ENCODE results near the gene SSH2.
A peak's percentile ranks its signal among the peaks of the same experiment; 100 is the strongest.

Gene SSH2

DNA sequence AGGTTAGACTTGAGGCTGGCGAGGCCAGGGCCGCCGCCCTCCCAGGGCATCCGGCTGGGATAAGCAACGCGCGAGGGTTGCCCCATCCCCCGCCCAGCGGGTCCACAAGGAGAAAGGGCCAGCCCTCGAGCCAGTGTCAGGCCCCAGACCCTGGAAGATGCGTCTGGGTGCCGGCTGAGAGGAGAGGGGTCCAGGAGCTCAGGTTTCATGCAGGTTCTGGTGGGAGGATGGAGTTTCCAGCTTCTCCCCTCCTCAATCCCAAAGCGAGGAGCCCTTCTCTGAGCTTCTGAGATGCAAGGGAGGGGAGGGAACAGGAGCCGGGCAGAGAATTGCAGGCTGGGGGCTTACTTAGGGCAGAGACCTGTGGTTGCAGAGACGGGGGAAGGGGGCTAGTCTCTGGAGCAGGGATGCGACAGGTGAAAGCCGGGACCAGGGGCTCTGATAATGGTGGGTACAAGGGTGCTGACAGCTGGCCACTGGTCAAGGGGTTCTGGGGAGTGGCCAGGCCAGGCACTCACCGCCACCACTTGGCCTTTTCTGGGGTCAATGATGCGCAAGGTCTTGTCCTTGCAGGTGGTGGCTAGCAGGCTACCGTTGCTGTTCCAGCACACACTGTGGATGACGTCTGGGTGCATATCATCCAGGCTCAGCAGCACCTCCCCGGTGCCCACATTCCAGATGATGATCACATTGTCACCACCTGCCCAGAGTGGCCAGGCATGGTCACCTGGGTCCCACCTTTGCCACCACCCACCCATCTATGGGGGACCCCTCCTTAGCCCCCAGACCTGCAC, 311.6 kb downstream of the SSH2 start:
- DNase-seq, result no peak
- Histone ChIP-seq H3K27ac (no peak overlapping the region), H3K36me3 (no peaks in the 10 kb centered on the region; the same call in 1 of the 2 replicates), H3K9me3 (ENCODE audit: severe bottlenecking) (no peaks in the 10 kb centered on the region), H3K27me3 (ENCODE audit: insufficient read depth, low read depth, severe bottlenecking) (peaks cover 6% of the 10 kb centered on the region), H3K4me3 (ENCODE audit: low read depth, low read length) (no peak overlapping the region)
- TF ChIP-seq, protein P1, sequence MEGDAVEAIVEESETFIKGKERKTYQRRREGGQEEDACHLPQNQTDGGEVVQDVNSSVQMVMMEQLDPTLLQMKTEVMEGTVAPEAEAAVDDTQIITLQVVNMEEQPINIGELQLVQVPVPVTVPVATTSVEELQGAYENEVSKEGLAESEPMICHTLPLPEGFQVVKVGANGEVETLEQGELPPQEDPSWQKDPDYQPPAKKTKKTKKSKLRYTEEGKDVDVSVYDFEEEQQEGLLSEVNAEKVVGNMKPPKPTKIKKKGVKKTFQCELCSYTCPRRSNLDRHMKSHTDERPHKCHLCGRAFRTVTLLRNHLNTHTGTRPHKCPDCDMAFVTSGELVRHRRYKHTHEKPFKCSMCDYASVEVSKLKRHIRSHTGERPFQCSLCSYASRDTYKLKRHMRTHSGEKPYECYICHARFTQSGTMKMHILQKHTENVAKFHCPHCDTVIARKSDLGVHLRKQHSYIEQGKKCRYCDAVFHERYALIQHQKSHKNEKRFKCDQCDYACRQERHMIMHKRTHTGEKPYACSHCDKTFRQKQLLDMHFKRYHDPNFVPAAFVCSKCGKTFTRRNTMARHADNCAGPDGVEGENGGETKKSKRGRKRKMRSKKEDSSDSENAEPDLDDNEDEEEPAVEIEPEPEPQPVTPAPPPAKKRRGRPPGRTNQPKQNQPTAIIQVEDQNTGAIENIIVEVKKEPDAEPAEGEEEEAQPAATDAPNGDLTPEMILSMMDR (IDR thresholded peaks at IDR 0.05; ENCODE audit: low read depth, low read length), result no peak

DNA sequence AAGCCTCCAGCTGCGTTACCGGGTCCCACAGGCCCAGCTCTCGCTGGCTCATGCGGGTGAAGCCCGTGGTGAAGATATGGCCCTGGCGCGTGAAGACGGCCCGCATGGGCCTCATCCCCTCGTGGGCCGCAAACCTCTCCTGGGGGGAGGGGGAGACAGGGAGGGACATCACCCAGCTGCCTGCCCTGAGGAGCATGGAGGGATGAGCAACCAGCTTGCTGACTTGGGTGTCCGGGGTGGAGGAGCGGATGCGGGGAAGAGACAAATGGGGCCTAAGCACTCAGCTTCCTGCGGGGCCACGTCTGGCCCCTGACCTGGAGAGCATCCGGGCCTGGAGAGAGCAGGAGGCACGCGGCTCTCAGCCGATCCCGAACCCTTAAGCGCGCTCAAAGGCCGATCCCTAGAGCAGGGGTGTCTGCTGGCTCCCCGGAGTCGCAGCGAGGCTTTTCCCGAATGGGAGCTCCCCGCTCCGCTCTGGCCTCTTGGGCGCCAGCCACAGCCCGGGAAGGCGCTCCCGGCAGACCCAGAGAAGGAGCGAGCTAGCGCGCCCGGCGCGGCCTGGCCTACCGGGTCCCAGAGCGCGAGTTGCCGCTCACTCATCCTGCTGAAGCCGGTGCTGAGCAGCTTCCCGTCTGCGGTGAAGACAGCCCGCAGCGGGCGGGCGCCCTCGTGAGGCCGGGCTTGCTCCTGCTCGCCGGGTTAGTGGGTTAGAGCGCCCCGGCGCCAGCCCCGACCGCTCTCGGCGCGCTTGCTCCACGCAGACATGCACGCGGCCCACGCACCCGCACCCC, 312.4 kb downstream of the SSH2 start:
- no peak for DNase-seq
- H3K36me3 ChIP-seq, result peaks cover 3% of the 10 kb centered on the region
- TF ChIP-seq, protein P1 (IDR thresholded peaks at IDR 0.05; ENCODE audit: low read depth, low read length), result no peak
- H3K4me3 ChIP-seq (ENCODE audit: low read depth, low read length), result no peak overlapping the region
- H3K27ac ChIP-seq, result no peak overlapping the region
- H3K27me3 ChIP-seq (ENCODE audit: insufficient read depth, low read depth, severe bottlenecking), result peaks cover 6% of the 10 kb centered on the region
- H3K9me3 ChIP-seq (ENCODE audit: severe bottlenecking), result no peaks in the 10 kb centered on the region

DNA sequence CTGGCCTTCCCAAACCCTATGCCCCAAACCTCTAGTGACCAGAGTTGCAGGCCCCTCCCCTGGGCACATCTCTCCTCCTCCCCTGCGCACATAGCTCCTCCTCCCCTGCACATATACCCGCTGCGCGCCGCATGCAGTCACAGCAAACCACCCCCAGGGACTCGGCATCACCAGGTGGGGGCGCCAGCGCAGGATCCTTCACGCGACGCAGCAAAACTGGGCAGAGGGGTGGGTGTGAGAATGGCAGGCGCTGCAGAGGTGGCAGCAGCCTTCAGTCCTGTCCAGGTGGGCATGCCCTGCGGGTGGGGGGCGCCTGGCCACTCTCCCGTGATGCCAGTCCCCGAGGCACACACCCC, 312.9 kb downstream of the SSH2 start:
- no peaks in the 10 kb centered on the region for H3K9me3 ChIP-seq (ENCODE audit: severe bottlenecking)
- H3K4me3 ChIP-seq (ENCODE audit: low read depth, low read length), result peak overlapping the region; percentile 50
- TF ChIP-seq, protein P1 (IDR thresholded peaks at IDR 0.05; ENCODE audit: low read depth, low read length), result peak; percentile 93
- DNase-seq, result peak; percentile 91
- H3K36me3 ChIP-seq, result peaks cover 4% of the 10 kb centered on the region
- peaks cover 6% of the 10 kb centered on the region for H3K27me3 ChIP-seq (ENCODE audit: insufficient read depth, low read depth, severe bottlenecking)
- H3K27ac ChIP-seq, result no peak overlapping the region

DNA sequence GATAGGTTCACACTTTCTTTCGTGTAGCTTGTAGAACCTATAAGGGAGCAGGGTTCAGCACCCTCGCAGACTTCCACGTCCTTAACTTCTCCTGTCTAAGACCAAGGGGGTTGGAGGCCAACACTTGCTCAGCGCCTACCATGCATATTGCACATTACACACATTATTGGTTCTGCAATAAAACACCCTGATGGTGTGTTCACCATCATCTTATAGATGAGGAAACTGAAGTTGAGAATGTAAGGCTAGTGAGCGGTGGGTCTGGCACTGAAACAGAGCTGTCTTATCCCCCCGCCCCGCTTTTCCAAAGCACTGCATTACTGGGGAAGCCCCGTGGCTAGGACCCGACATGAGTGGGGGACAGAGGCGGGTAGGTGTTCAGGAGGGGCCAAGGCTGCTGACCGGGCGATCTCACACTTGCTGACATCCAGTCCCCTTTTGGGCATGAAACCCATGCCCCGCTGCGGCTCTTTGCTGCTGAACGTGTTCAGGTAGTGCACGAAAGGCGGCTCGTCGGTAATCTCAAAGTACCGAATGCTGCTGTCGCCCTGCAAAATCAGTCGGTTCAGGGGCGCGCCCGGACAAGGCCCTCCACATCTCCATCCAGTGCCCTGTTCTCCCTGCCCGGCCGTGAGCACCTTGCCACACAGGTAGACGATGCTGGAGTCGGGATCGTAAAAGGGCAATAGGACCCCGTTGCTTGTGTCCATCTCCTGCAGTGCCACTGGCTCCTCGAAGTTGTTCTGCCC, 313.6 kb downstream of the SSH2 start:
- no peak for DNase-seq
- Histone ChIP-seq H3K4me3 (ENCODE audit: low read depth, low read length) (peak overlapping the region; percentile 50), H3K36me3 (peaks cover 4% of the 10 kb centered on the region), H3K27ac (no peak overlapping the region), H3K27me3 (ENCODE audit: insufficient read depth, low read depth, severe bottlenecking) (peaks cover 6% of the 10 kb centered on the region), H3K9me3 (ENCODE audit: severe bottlenecking) (no peaks in the 10 kb centered on the region)
- TF ChIP-seq, protein P1 (IDR thresholded peaks at IDR 0.05; ENCODE audit: low read depth, low read length), result no peak

DNA sequence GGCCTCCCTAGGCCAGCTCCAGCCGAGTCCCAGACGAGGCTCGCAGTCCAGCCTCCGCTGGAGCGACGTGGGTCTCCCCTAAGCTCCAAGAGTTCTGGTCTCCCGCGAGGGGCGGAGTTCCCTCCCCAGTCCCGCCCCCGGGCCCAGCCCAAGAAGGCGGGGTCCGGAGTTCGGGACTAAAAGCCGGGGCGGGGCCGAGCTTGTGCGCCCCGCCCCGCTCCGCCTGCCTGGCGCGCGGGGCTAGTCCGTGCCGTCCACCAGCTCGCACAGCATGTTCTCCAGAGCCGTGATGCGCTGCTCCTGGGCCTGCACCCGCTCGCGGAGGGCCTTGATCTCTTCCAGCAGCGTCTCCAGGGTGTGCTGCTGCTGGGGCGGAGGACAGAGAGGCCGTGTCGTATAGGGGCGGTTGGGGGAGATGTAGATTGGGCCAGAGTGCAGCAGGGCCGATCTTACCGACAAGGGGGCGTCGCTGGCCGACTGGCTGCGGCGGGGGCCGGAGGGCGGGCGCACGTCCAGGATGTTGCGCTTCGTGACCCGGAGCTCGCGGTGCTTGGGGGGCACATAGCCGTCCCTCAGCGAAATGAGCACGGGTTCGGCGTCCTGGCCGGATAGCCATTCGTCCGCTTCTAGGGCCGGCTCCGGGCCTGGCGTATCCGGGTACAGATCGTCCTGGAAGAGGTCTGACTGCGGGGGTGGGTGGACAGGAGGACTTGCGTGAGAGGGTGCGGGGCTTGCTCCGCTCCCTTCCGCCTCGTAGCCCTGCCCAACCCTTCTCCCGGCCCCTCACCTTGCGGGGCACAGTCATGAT, 314.3 kb downstream of the SSH2 start:
- H3K36me3 ChIP-seq, result peaks cover 10% of the 10 kb centered on the region
- TF ChIP-seq, protein P1 (IDR thresholded peaks at IDR 0.05; ENCODE audit: low read depth, low read length), result no peak
- peaks cover 6% of the 10 kb centered on the region for H3K27me3 ChIP-seq (ENCODE audit: insufficient read depth, low read depth, severe bottlenecking)
- peak overlapping the region; percentile 50 for H3K4me3 ChIP-seq (ENCODE audit: low read depth, low read length)
- DNase-seq, result peak; percentile 87
- no peak overlapping the region for H3K27ac ChIP-seq
- H3K9me3 ChIP-seq (ENCODE audit: severe bottlenecking), result no peaks in the 10 kb centered on the region

Data from WERI-Rb-1 (cell line).